AG04450 (cell line): ENCODE data around the gene BAIAP2L2. TPM values are rescaled to one million over a fixed set of nuclear protein-coding genes. Genes with fewer than 3 reads are reported as not detected.

Experiments
- CTCF ChIA-PET: fragments of 300-600, 350-600 bp; formaldehyde crosslinking; extraction: SDS; loops from one replicate; lab custom pipeline; 2022; ENCODE audit warnings: antibody characterized with exemption, inconsistent platforms; lab: Charles Lee
- POLR2A ChIA-PET: fragments of 350-600 bp; formaldehyde crosslinking; extraction: SDS; loops from one replicate; lab custom pipeline; 2021; ENCODE audit warnings: antibody characterized with exemption, inconsistent platforms; lab: Yijun Ruan, JAX
- DNase-seq: peaks from one replicate; pipeline ENCODE4 v3.0.0-alpha.2; 2011; ENCODE audit warnings: low read depth, low spot score
- H3K27ac ChIP-seq: one replicate; pipeline ENCODE4 v1.5.1; 2012; ENCODE audit warnings: low read depth, low read length, control low read depth
- H3K27me3 ChIP-seq: one replicate; pipeline ENCODE4 v1.6.0; 2012; ENCODE audit warnings: low read length; ENCODE audit not compliant: control insufficient read depth, insufficient read depth
- H3K4me3 ChIP-seq: 2 replicates; pipeline ENCODE4 v1.5.1; 2011; ENCODE audit warnings: mild to moderate bottlenecking, low read depth, low read length, control low read depth
- H3K9me3 ChIP-seq: 2 replicates; pipeline ENCODE4 v1.5.1; 2012; ENCODE audit warnings: low read length; ENCODE audit not compliant: control insufficient read depth, insufficient read depth
- CTCF ChIP-seq: IDR thresholded peaks from 2 replicates; pipeline ENCODE4 v1.5.1; 2011; ENCODE audit warnings: low read depth, low read length, control low read depth, inconsistent platforms
- polyA plus RNA-seq: library from polyadenylated mRNA; depleted of rRNA; stranded (reverse); fragments of >200 nt; gene quantifications from 2 replicates; pipeline ENCODE4 v1.2.3, GENCODE V29; 2011

The BAIAP2L2 gene
- polyA plus RNA-seq, 1 experiment, result 0.04 TPM

- H3K9me3 ChIP-seq, result no peaks in the 10 kb centered on the region
- POLR2A ChIA-PET, result interaction anchor here (0.7 kb wide), 1 partner anchor 248 kb away, joined by 4 read pairs; no protein-coding TSS in a partner anchor
- DNase-seq, result no peak
These were observed 6.4 kb downstream of the BAIAP2L2 start for GRCh38 chr22:38104084-38104483.

GRCh38 chr22:38103641-38104040, 6.8 kb downstream of the BAIAP2L2 start:
- TF ChIP-seq CTCF, result no peak
- POLR2A ChIA-PET, result interaction anchor here (0.6 to 0.7 kb wide), 2 partner anchors 11 to 248 kb away, joined by 3 to 4 read pairs; no protein-coding TSS in a partner anchor
- no peaks in the 10 kb centered on the region for H3K9me3 ChIP-seq
- CTCF ChIA-PET, result interaction anchor here (0.8 to 1.0 kb wide), 2 partner anchors 8 to 11 kb away, joined by 3 read pairs; no protein-coding TSS in a partner anchor
- no peak for DNase-seq
- no peak overlapping the region for H3K4me3 ChIP-seq
- peaks cover 4% of the 10 kb centered on the region for H3K27me3 ChIP-seq
- no peak overlapping the region for H3K27ac ChIP-seq

More at GRCh38 chr22:38104084-38104483, 6.4 kb downstream of the BAIAP2L2 start:
- peaks cover 4% of the 10 kb centered on the region for H3K27me3 ChIP-seq
- no peak overlapping the region for H3K4me3 ChIP-seq
- no peak overlapping the region for H3K27ac ChIP-seq
- TF ChIP-seq CTCF, result peak; percentile 44
- CTCF ChIA-PET, result interaction anchor here (0.8 to 1.0 kb wide), 2 partner anchors 9 to 11 kb away, joined by 3 read pairs; no protein-coding TSS in a partner anchor

- no peak overlapping the region for H3K4me3 ChIP-seq
- no peak for TF ChIP-seq CTCF
- H3K27ac ChIP-seq, result no peak overlapping the region
- POLR2A ChIA-PET, result no interaction called here
- CTCF ChIA-PET, result interaction anchor here (0.6 to 2.4 kb wide), 12 partner anchors 8 to 1430 kb away, joined by 3 to 14 read pairs (median 4); no protein-coding TSS in a partner anchor
- DNase-seq, result no peak
- H3K27me3 ChIP-seq, result peaks cover 4% of the 10 kb centered on the region
- H3K9me3 ChIP-seq, result no peaks in the 10 kb centered on the region; the same call in 1 of the 2 replicates
These were observed 11.9 kb downstream of the BAIAP2L2 start for GRCh38 chr22:38098410-38099249.

- ChIA-PET POLR2A (no interaction called here), CTCF (interaction anchor here (0.6 to 2.4 kb wide), 10 partner anchors 9 to 1429 kb away, joined by 3 to 14 read pairs (median 4); no protein-coding TSS in a partner anchor)
- TF ChIP-seq CTCF, result peak; percentile 49
- H3K27ac ChIP-seq, result no peak overlapping the region
- H3K9me3 ChIP-seq, result no peaks in the 10 kb centered on the region; the same call in 1 of the 2 replicates
- peaks cover 4% of the 10 kb centered on the region for H3K27me3 ChIP-seq
- no peak overlapping the region for H3K4me3 ChIP-seq
- DNase-seq, result no peak
These were observed 12.7 kb downstream of the BAIAP2L2 start for GRCh38 chr22:38097557-38098409.
